ENCODE measurements around the gene RTF2. TPM values are rescaled to one million over a fixed set of nuclear protein-coding genes. Genes with fewer than 3 reads are reported as not detected.

RTF2 gene
- total and polyA plus RNA-seq, 2 donors from 2014 or later: 75.1 to 112 TPM

- H3K27me3 ChIP-seq (ENCODE audit: control insufficient read depth, insufficient read depth, low read length): no peaks in the 10 kb centered on the region
- FAIRE-seq (no peak), DNase-seq (peak in 4 of 5 donors; percentile 34 to 79 (median 52))
- H3K27ac ChIP-seq (ENCODE audit: low read depth in 2 of 2, low read length in 2 of 2): peak overlapping the region in 1 of 2 donors; percentile 28
- H3K36me3 ChIP-seq (ENCODE audit: control insufficient read depth in 2 of 3, insufficient read depth in 3 of 3, low read length in 3 of 3): no peaks in the 10 kb centered on the region
- no peaks in the 10 kb centered on the region for H3K4me1 ChIP-seq (ENCODE audit: control insufficient read depth in 2 of 3, insufficient read depth in 2 of 3, low read depth in 1 of 3, low read length in 3 of 3)
- intact Hi-C loops (cut with DNase I): no loop called here
- H3K9me3 ChIP-seq (ENCODE audit: control insufficient read depth in 2 of 3, insufficient read depth in 1 of 3, low read length in 3 of 3): no peaks in the 10 kb centered on the region
- no peak overlapping the region for H3K4me3 ChIP-seq (ENCODE audit: low read length in 3 of 3)
- TF ChIP-seq CTCF (IDR thresholded peaks at IDR 0.05; ENCODE audit: borderline replicate concordance, extremely low read depth, insufficient read depth): no peak
- H3K9ac ChIP-seq (ENCODE audit: low read length in 3 of 3): no peak overlapping the region
Measured at GRCh38 chr20:56439771-56440291, 28.6 kb upstream of the RTF2 start.

GRCh38 chr20:56440346-56441007 is 27.9 kb upstream of the RTF2 start:
- no peak for DNase-seq
- Histone ChIP-seq H3K9me3 (ENCODE audit: control insufficient read depth in 2 of 3, insufficient read depth in 1 of 3, low read length in 3 of 3) (no peaks in the 10 kb centered on the region), H3K4me3 (ENCODE audit: low read length in 3 of 3) (no peak overlapping the region), H3K4me1 (ENCODE audit: control insufficient read depth in 2 of 3, insufficient read depth in 2 of 3, low read depth in 1 of 3, low read length in 3 of 3) (no peaks in the 10 kb centered on the region), H3K27ac (ENCODE audit: low read depth in 2 of 2, low read length in 2 of 2) (no peak overlapping the region), H3K27me3 (ENCODE audit: control insufficient read depth, insufficient read depth, low read length) (no peaks in the 10 kb centered on the region), H3K36me3 (ENCODE audit: control insufficient read depth in 2 of 3, insufficient read depth in 3 of 3, low read length in 3 of 3) (no peaks in the 10 kb centered on the region), H3K9ac (ENCODE audit: low read length in 3 of 3) (no peak overlapping the region)
- FAIRE-seq: no peak
- no peak for TF ChIP-seq CTCF (IDR thresholded peaks at IDR 0.05; ENCODE audit: borderline replicate concordance, extremely low read depth, insufficient read depth)
- intact Hi-C loops (cut with DNase I): no loop called here

GRCh38 chr20:56442389-56443365 is 25.8 kb upstream of the RTF2 start:
- no peak for FAIRE-seq

More at GRCh38 chr20:56442389-56443365, 25.8 kb upstream of the RTF2 start:
- no peak for TF ChIP-seq CTCF (IDR thresholded peaks at IDR 0.05; ENCODE audit: borderline replicate concordance, extremely low read depth, insufficient read depth)
- Histone ChIP-seq H3K27ac (ENCODE audit: low read depth in 2 of 2, low read length in 2 of 2) (no peak overlapping the region), H3K9ac (ENCODE audit: low read length in 3 of 3) (no peak overlapping the region), H3K9me3 (ENCODE audit: control insufficient read depth in 2 of 3, insufficient read depth in 1 of 3, low read length in 3 of 3) (no peaks in the 10 kb centered on the region), H3K4me3 (ENCODE audit: low read length in 3 of 3) (no peak overlapping the region), H3K36me3 (ENCODE audit: control insufficient read depth in 2 of 3, insufficient read depth in 3 of 3, low read length in 3 of 3) (no peaks in the 10 kb centered on the region), H3K4me1 (ENCODE audit: control insufficient read depth in 2 of 3, insufficient read depth in 2 of 3, low read depth in 1 of 3, low read length in 3 of 3) (no peaks in the 10 kb centered on the region), H3K27me3 (ENCODE audit: control insufficient read depth, insufficient read depth, low read length) (no peaks in the 10 kb centered on the region)
- intact Hi-C loops (cut with DNase I): no loop called here
- DNase-seq: no peak

Measured in kidney (tissue), 14 donors.